Left ventricle myocardium inferior (tissue), 1 donor: ENCODE measurements around the gene SCO2. TPM values are rescaled to one million over a fixed set of nuclear protein-coding genes. Genes with fewer than 3 reads are reported as not detected.
A peak's percentile ranks its signal among the peaks of the same experiment; 100 is the strongest.

ENCODE experiments used
- DNase-seq: peaks from one replicate; pipeline ENCODE4 v3.0.0-alpha.2; 2020
- H3K27ac ChIP-seq: fragments of 200-600 bp; replicated peaks from 2 replicates; pipeline ENCODE4 v1.8.0; 2021
- H3K27me3 ChIP-seq: fragments of 200-600 bp; 2 replicates; pipeline ENCODE4 v1.8.0; 2021; ENCODE audit warnings: low read depth
- H3K36me3 ChIP-seq: fragments of 200-600 bp; 2 replicates; pipeline ENCODE4 v1.8.0; 2021
- H3K4me1 ChIP-seq: fragments of 200-600 bp; 2 replicates; pipeline ENCODE4 v1.8.0; 2021
- H3K4me3 ChIP-seq: fragments of 200-600 bp; 2 replicates; pipeline ENCODE4 v1.8.0; 2021; ENCODE audit warnings: mild to moderate bottlenecking, moderate library complexity
- H3K9me3 ChIP-seq: fragments of 200-600 bp; replicated peaks from 2 replicates; pipeline ENCODE4 v1.8.0; 2021
- intact Hi-C: fragments of 100-400 bp; cut with micrococcal nuclease; formaldehyde crosslinking; loops from one replicate; pipeline ENCODE4 v1.11.0; 2022
- total RNA-seq: library from RNA; stranded (reverse); fragmentation: NEBNext Ultra II Directional; extraction: Animal tissue kit (Norgen Biotek cat#: 25700); gene quantifications from one replicate; pipeline ENCODE4 v1.2.1, GENCODE V29; 2021
- TF ChIP-seq, protein P1 (sequence below): fragments of 200-600 bp; IDR thresholded peaks from 2 replicates; pipeline ENCODE4 v1.8.0; 2021; ENCODE audit warnings: antibody characterized with exemption, mild to moderate bottlenecking, borderline replicate concordance
- donor health status: DM: no; HTN: yes; CAD: no; lungs with severe emphysema.

SCO2 gene
- total RNA-seq, 1 donor from 2014 or later: not detected

DNA sequence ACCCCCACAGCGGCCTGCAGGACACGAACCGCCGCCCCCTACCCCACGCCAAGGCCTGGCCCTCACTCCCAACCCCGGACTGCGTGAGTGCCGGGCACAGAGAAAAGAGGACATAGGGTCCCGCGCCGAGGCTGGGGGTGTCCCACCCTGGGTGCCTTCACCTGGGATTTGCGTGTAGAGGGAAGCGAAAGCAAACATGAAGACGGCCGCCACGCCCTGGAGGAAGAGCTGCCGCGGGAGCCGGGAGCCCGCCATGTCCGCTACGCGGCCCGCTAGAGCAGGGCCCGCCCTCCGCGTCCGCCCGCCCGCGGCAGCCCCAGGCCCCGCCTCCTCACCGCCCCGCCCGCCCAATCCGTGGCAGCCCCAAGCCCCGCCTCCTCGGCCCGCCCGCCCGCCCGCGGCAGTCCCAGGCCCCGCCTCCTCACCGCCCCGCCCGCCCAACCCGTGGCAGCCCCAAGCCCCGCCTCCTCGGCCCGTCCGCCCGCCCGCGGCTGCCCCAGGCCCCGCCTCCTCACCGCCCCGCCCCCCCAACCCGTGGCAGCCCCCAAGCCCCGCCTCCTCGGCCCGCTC lies 17.9 kb downstream of the SCO2 start, which contains the start of gene LMF2:
LMF2 (minus strand) TSS at position 282 of the 570 bp plus-strand sequence; CDS start at position 255, 27 bp downstream.
- Histone ChIP-seq H3K4me3 (peak within 1 kb of the TSS; percentile 99), H3K27me3 (no peaks in the 10 kb centered on the region), H3K9me3 (no peaks in the 10 kb centered on the region), H3K4me1 (peaks cover 34% of the 10 kb centered on the region), H3K27ac (peak within 1 kb of the TSS; percentile 94), H3K36me3 (peaks cover 30% of the 10 kb centered on the region)
- peak; percentile 90 for DNase-seq
- intact Hi-C loops: no loop called here
- TF ChIP-seq, protein P1, sequence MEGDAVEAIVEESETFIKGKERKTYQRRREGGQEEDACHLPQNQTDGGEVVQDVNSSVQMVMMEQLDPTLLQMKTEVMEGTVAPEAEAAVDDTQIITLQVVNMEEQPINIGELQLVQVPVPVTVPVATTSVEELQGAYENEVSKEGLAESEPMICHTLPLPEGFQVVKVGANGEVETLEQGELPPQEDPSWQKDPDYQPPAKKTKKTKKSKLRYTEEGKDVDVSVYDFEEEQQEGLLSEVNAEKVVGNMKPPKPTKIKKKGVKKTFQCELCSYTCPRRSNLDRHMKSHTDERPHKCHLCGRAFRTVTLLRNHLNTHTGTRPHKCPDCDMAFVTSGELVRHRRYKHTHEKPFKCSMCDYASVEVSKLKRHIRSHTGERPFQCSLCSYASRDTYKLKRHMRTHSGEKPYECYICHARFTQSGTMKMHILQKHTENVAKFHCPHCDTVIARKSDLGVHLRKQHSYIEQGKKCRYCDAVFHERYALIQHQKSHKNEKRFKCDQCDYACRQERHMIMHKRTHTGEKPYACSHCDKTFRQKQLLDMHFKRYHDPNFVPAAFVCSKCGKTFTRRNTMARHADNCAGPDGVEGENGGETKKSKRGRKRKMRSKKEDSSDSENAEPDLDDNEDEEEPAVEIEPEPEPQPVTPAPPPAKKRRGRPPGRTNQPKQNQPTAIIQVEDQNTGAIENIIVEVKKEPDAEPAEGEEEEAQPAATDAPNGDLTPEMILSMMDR: no peak

DNA sequence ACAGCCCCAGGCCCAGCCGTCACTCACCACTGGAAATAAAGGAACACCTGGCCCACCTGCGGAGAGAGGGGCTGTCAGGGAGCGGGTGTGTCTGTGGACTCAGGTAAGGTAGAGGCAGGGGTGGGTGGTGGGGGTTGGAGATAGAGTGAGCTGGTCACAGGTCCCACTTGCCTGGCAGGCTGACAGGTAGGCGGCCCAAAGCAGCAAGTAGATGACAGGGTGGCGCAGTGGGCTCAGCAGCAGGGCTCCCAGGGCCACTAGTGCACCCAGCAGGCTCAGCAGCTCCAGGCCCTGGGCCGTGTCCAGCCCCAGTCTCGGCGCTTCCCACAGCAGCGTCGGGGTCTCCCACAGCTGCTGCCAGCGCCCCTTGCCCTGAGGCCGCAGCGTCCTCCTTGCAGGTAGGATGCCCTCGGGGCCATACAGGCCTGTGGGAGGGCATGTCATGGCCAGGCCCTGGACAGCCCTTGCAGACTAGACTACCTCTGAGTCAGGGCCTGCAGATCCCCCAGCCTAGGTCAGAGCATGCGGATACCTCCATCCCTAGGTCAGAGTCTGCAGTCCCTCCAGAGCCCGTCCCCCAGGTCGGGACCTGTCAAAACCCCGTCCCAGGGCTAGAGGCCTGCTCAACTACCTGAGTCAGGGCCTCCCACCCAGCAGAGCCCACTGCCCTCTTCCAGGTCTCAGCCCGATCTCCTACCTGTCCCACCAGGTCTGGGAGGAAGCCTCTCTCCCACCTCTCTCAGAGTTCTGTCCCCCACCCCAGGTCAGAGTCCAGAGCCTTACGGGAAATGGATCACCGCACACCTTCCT lies 18.6 kb downstream of the SCO2 start:
- TF ChIP-seq, protein P1: no peak
- Histone ChIP-seq H3K36me3 (peaks cover 34% of the 10 kb centered on the region), H3K9me3 (no peaks in the 10 kb centered on the region), H3K4me3 (peak overlapping the region; percentile 99), H3K27me3 (no peaks in the 10 kb centered on the region), H3K4me1 (peaks cover 34% of the 10 kb centered on the region), H3K27ac (peak overlapping the region; percentile 94)
- DNase-seq: no peak
- intact Hi-C loops: no loop called here

DNA sequence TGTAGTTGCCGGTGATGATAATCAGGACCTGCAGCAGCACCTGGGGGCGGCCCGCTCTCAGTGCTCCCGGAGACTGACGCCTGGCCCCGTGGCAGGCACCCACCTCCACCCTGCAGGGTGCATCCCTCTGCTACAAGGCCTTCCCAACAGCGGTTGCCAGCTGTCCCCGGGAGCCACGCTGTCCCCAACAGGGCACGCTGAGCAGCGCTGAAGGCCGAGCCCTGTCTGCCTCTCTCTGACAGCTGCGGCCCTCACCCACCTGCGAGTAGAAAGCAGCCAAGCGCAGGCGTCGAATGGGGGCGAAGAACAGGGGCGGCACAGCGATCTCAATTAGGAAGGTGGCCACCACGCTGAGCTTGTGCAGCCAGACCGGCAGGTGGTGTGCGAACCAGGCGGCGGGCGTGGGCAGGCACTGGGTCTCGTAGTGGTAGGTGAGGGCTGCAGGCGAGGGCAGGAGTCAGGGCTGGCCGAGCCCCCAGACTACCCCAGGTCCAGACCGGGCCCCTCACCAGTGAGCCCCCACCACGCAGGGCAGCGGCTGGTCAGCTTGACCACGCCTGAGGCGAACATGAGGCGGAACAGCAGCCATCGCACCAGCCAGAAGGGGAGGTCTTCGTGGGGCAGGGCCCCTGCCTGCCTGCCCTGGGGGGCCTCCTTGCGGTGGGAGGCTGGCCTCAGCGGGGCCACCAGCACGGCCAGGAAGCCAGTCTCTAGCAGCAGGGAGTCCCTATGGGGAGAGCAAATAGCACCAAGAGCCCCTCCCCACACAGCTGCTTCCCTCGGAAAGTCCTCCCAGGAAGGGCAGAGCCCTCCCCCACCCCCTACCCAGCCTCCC lies 19.4 kb downstream of the SCO2 start:
- Histone ChIP-seq H3K4me1 (peaks cover 34% of the 10 kb centered on the region), H3K27ac (no peak overlapping the region), H3K36me3 (peaks cover 34% of the 10 kb centered on the region), H3K27me3 (no peaks in the 10 kb centered on the region), H3K4me3 (peak overlapping the region; percentile 99), H3K9me3 (no peaks in the 10 kb centered on the region)
- DNase-seq: no peak
- TF ChIP-seq, protein P1: no peak
- intact Hi-C loops: no loop called here

DNA sequence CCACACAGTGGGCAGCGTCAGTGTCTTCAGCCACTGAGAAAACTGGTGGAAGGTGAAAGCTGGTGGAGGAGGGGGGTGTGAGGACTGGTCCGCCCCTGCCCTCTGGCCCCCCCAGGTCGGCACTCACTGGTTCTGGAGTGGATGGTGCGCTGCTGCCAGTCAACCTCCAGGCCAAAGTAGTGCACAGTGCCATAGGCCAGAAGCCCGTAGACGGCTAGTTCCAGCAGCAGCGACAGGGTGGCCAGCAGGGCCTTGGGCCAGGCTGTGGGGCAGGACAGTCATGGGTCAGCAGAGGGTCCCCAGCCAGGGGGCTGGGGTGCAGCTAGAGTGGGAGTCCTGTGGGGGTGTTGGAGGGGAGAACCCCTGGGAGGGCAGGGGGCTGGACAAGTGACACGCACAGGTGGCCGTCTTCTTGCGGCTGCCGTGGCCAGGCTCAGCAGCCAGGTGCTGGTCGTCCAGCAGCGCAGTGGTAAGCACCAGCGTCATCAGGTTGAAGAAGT lies 20.1 kb downstream of the SCO2 start:
- Histone ChIP-seq H3K9me3 (no peaks in the 10 kb centered on the region), H3K4me3 (no peak overlapping the region), H3K27me3 (no peaks in the 10 kb centered on the region), H3K4me1 (peaks cover 34% of the 10 kb centered on the region), H3K27ac (no peak overlapping the region), H3K36me3 (peaks cover 34% of the 10 kb centered on the region)
- intact Hi-C loops: no loop called here
- no peak for DNase-seq
- TF ChIP-seq, protein P1: no peak

DNA sequence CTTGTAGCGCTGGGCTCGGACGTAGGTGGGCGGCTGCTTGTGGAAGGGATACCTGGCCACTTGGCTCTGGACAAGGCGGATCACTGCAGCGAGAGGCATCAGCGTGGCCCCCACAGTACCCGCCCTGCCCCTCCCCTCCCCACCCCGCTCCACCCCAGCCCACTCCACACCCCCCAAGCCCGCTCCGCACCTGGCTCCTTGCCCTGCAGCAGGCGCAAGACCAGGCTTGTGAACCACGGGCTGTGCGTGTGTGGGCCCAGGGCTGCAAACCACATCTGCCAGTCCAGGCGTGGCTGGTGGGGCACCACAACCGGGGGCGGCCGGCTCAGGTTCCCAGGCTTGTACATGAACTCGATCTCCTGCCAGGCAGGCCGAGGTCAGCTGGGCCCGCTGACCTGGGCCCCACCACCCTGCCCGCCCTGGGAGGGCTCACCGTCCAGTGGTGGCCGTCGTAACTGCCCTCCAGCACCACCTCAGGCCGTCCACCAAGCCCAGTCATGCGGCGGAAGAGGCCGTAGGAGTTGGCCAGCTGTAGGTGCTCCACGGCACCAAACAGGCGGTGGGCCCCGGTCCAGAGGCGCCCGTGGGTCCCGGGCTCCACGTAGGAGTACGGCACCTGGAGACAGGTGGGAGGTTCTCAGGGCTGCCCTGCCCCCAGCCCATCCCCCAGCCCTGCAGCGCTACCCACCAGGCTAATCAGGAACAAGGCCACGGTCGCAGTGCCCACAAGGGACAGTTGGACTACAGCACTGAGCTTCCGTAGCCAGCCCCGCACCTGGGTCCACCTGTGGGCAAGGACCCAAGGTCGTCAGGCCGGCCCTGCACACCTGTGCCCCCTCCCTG lies 20.8 kb downstream of the SCO2 start:
- Histone ChIP-seq H3K9me3 (no peaks in the 10 kb centered on the region), H3K4me1 (peaks cover 32% of the 10 kb centered on the region), H3K4me3 (no peak overlapping the region), H3K36me3 (peaks cover 34% of the 10 kb centered on the region), H3K27ac (no peak overlapping the region), H3K27me3 (no peaks in the 10 kb centered on the region)
- TF ChIP-seq, protein P1: no peak
- no peak for DNase-seq
- intact Hi-C loops: no loop called here
